Gastrocnemius medialis (tissue), 4 donors: Measurements from ENCODE around the gene HIP1.

Experiments
- CTCF ChIP-seq, 5 experiments: fragments of 450-650 bp in 3 of 5; fragments of 200-600 bp in 2 of 5; sonication (generic) in 2 of 5; IDR thresholded peaks in 4 of 5; conservative IDR thresholded peaks in 1 of 5; 1 replicate in 4 of 5; 2 replicates in 1 of 5; pipeline ENCODE4 v1.5.1; 2016 to 2019; ENCODE audit warnings: antibody characterized with exemption in 5 of 5, mild to moderate bottlenecking in 3 of 5, moderate library complexity in 3 of 5
- POLR2A ChIP-seq, 2 donors: fragments of 450-650 bp; IDR thresholded peaks; one replicate each; pipeline ENCODE4 v1.6.1; 2017; ENCODE audit warnings: antibody characterized with exemption in 2 of 2, mild to moderate bottlenecking in 2 of 2, moderate library complexity in 2 of 2

DNA sequence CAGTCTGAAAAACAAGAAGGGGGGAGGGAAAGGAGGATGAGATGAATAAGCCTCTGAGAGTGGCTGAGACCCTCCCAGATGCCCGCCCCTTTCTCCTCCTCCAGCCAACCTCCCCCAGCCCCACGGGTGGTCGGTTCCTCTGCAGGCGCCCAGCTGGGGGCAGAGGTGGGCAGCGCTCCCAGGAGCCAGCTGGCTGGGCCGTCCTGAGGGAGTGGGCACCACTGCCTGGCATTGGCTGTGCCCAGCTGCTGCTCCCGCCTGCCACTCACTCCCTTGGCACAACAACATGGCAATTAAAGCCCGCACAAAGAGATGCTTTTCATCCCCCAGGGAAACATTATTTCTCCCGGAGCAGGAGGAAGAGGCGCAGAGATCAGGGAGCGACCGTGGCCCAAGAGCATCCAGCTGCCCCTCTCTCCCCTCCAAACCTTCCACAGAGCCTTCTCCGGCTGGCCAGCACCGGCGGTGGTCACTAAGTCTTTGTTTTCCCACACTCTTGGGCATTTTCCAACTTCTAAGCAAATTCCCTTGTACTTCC, 139.4 kb downstream of the HIP1 start:
- TF ChIP-seq CTCF (IDR thresholded peaks at IDR 0.05 in 4 of 5, conservative IDR thresholded peaks at IDR 0.05 in 1 of 5): no peak
- TF ChIP-seq POLR2A (IDR thresholded peaks at IDR 0.05): no peak
